CD8-positive, alpha-beta memory T cell (primary cell): Measurements from ENCODE around the gene TYK2. TPM values are rescaled to one million over a fixed set of nuclear protein-coding genes. Genes with fewer than 3 reads are reported as not detected.

Source experiments
- CTCF ChIA-PET: fragments of 350-600 bp; sonication (Branson Sonifier 250); formaldehyde crosslinking; loops from one replicate; lab custom pipeline; 2021; ENCODE audit warnings: antibody characterized with exemption; lab: Charles Lee
- POLR2A ChIA-PET: fragments of 350-600 bp; sonication (Branson Sonifier 250); formaldehyde crosslinking; loops from one replicate; lab custom pipeline; 2021; ENCODE audit warnings: antibody characterized with exemption; lab: Charles Lee
- DNase-seq, 5 donors: peaks; one replicate each; pipeline versions ENCODE4 v3.0.0 to v3.0.0-alpha.2; 2020 to 2022; ENCODE audit warnings: mixed read lengths in 1 of 5
- H3K27ac ChIP-seq: one replicate; pipeline ENCODE4 v1.7.0; 2013; ENCODE audit warnings: low read depth, mild to moderate bottlenecking, low read length, moderate library complexity
- H3K27me3 ChIP-seq: 2 replicates; pipeline ENCODE4 v1.7.0; 2013; ENCODE audit warnings: low read length, mild to moderate bottlenecking; ENCODE audit not compliant: insufficient read depth, poor library complexity, severe bottlenecking
- H3K36me3 ChIP-seq: 2 replicates; pipeline ENCODE4 v1.7.0; 2013; ENCODE audit warnings: mild to moderate bottlenecking, low read length, moderate library complexity; ENCODE audit not compliant: insufficient read depth
- H3K4me1 ChIP-seq: 2 replicates; pipeline ENCODE4 v1.7.0; 2013; ENCODE audit warnings: mild to moderate bottlenecking, low read length, moderate library complexity; ENCODE audit not compliant: insufficient read depth
- H3K4me3 ChIP-seq: 2 replicates; pipeline ENCODE4 v1.7.0; 2013; ENCODE audit warnings: mild to moderate bottlenecking, low read length
- H3K9me3 ChIP-seq: 2 replicates; pipeline ENCODE4 v1.7.0; 2013; ENCODE audit warnings: mild to moderate bottlenecking, low read length
- H3K27ac Mint-ChIP-seq, 8 donors: one replicate each; pipeline ENCODE4 v1.8.0; 2020 to 2021; ENCODE audit warnings: mixed read lengths in 8 of 8, mild to moderate bottlenecking in 6 of 8, inconsistent platforms in 3 of 8, moderate library complexity in 3 of 8
- H3K27me3 Mint-ChIP-seq, 2 donors: one replicate each; pipeline ENCODE4 v1.8.0; 2020 to 2021; ENCODE audit warnings: mixed read lengths in 2 of 2, mild to moderate bottlenecking in 1 of 2, moderate library complexity in 1 of 2
- H3K36me3 Mint-ChIP-seq, 3 donors: one replicate each; pipeline ENCODE4 v1.8.0; 2020 to 2021; ENCODE audit warnings: mixed read lengths in 3 of 3, inconsistent platforms in 1 of 3, mild to moderate bottlenecking in 1 of 3
- H3K4me1 Mint-ChIP-seq, 3 donors: one replicate each; pipeline ENCODE4 v1.8.0; 2020 to 2021; ENCODE audit warnings: mixed read lengths in 3 of 3, inconsistent platforms in 1 of 3, mild to moderate bottlenecking in 1 of 3
- H3K4me3 Mint-ChIP-seq, 7 donors: one replicate each; pipeline ENCODE4 v1.8.0; 2020 to 2021; ENCODE audit warnings: mixed read lengths in 7 of 7, mild to moderate bottlenecking in 6 of 7, moderate library complexity in 4 of 7, inconsistent platforms in 2 of 7
- H3K9me3 Mint-ChIP-seq, 5 donors: one replicate each; pipeline ENCODE4 v1.8.0; 2020 to 2022; ENCODE audit warnings: mixed read lengths in 5 of 5, mild to moderate bottlenecking in 3 of 5, moderate library complexity in 2 of 5, inconsistent platforms in 1 of 5
- polyA plus RNA-seq: library from polyadenylated mRNA; unstranded; fragments of 300-500 nt; fragmentation: Illumina TruSeq; gene quantifications from one replicate; pipeline ENCODE4 v1.2.3, GENCODE V29; 2021
- total RNA-seq, 2 experiments: library from RNA; stranded (reverse); gene quantifications; one replicate each; pipeline ENCODE4 v1.2.3, GENCODE V29; 2021

TYK2 gene
- total and polyA plus RNA-seq, 3 experiments from 2014 or later = 74.4 to 212 (median 210) TPM

DNA sequence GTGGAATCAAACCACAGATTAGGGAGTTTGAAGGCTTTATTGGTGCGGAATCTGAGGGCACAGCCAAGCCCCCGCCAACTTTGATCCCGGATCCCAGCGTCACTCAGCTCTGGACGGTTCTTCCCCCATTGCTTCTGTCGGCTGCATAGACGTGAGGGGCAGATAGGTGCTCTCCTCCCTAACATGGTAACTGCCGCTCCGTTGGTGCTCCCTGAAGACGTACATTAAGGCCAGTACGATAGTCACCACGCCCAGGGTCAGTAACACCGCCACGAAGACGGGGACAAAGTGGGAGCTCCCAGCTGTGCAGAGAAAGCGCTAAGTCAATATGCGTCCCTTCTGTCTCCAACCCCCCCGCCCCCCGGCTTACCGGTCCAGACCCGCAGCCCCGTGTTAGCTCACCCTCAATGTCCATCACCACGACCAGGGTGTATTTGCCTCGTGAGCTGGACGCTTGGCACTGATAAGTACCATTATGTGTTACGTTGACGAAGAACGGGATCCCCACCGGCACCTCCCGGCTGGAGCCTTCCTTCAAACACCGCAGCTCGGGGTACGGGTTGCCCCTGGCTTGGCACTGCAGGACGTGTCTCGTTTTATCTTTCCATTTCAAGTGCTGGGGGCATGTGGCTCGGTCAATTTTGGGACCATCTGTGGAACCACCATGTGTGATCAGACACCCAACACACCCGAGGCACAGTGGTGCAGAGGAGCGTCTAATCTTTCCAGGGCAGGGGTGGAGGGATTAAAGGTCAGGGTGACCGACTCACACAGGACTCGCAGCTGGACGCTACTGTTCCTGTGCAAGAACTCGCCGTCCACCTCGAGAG, 46.4 kb downstream of the TYK2 start:
- CTCF ChIA-PET = interaction anchor here (0.5 to 2.7 kb wide), 10 partner anchors 16 to 82 kb away, joined by 3 to 7 read pairs (median 4); partner anchors contain the start of gene ICAM1
- no peaks in the 10 kb centered on the region for H3K9me3 Mint-ChIP-seq
- Histone ChIP-seq H3K27me3 (no peaks in the 10 kb centered on the region), H3K4me3 (peak overlapping the region; percentile 93), H3K4me1 (peaks cover 34% of the 10 kb centered on the region), H3K9me3 (no peaks in the 10 kb centered on the region), H3K27ac (peak overlapping the region; percentile 84), H3K36me3 (peaks cover 21% of the 10 kb centered on the region)
- H3K4me3 Mint-ChIP-seq = peak overlapping the region; percentile 90 to 99 (median 96)
- peaks cover 0 to 50% (median 3%) of the 10 kb centered on the region in 3 donors for H3K36me3 Mint-ChIP-seq
- POLR2A ChIA-PET = interaction anchor here (0.5 to 2.0 kb wide), 6 partner anchors 44 to 235 kb away, joined by 3 to 12 read pairs (median 6); partner anchors contain the start of genes ICAM1, ICAM5 and TYK2
- H3K27me3 Mint-ChIP-seq = no peaks in the 10 kb centered on the region
- H3K27ac Mint-ChIP-seq = peak overlapping the region; percentile 90 to 98 (median 95)
- H3K4me1 Mint-ChIP-seq = peaks cover 27 to 55% (median 34%) of the 10 kb centered on the region in 3 donors
- DNase-seq = no peak

DNA sequence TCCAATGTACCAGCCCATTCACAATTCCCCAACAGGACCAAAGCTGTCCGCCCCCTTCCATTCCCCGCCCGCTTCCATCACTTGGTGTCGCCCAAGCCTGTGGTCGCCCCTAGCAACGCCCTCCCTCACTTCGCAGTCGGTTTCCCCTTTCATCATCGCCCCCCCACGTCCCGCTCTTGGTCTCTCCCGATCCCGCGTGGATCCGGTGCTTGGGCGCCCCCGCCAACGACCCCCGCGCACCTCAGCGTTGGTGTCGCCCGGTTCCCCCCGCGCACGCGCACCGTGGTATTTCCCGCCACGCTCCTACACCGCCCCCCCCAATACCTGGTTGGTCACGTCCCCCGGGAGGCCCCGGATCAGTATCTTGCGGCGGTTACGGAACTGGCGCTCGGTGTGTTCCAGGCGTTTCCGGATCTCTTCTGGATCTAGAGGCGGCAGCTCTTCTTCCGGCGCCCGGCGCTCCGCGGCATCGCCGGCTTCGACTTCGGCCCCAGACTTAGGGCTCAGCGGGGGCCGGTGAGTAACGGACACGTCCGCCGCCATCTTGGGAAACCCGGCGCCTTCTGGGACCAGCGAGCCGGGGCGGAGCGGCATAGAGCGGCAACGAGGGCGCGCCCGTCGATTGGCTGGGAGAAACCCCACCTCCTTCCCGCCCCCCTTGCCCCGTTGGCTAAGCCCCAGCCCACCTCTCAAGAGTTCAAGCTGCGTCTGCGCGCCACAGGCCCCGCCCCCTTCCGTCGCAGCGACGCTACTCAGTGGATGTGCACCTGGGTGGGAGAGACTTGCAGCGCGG, 47.2 kb downstream of the TYK2 start, which contains the start of gene RAVER1:
RAVER1 (minus strand) TSS at position 565 of the 793 bp plus-strand sequence; CDS start at position 543, 22 bp downstream.
- Histone ChIP-seq H3K36me3 (peaks cover 28% of the 10 kb centered on the region), H3K9me3 (no peaks in the 10 kb centered on the region), H3K27ac (peak within 1 kb of the TSS; percentile 84), H3K4me1 (peaks cover 26% of the 10 kb centered on the region), H3K4me3 (peak within 1 kb of the TSS; percentile 93), H3K27me3 (no peaks in the 10 kb centered on the region)
- DNase-seq = peak; percentile 96 to 99 (median 98)
- Mint-ChIP-seq H3K27ac (peak within 1 kb of the TSS; percentile 90 to 98 (median 95)), H3K4me1 (peaks cover 19 to 47% (median 26%) of the 10 kb centered on the region in 3 donors), H3K27me3 (no peaks in the 10 kb centered on the region), H3K9me3 (no peaks in the 10 kb centered on the region), H3K4me3 (peak within 1 kb of the TSS; percentile 90 to 99 (median 96)), H3K36me3 (peaks cover 0 to 51% (median 3%) of the 10 kb centered on the region in 3 donors)
- CTCF ChIA-PET = interaction anchor here (0.5 to 2.7 kb wide), 11 partner anchors 16 to 145 kb away, joined by 3 to 7 read pairs (median 3); partner anchors contain the start of gene ICAM1
- POLR2A ChIA-PET = interaction anchor here (0.5 to 2.0 kb wide), 7 partner anchors 14 to 235 kb away, joined by 3 to 12 read pairs (median 5); partner anchors contain the start of genes ICAM1, ICAM5 and TYK2

DNA sequence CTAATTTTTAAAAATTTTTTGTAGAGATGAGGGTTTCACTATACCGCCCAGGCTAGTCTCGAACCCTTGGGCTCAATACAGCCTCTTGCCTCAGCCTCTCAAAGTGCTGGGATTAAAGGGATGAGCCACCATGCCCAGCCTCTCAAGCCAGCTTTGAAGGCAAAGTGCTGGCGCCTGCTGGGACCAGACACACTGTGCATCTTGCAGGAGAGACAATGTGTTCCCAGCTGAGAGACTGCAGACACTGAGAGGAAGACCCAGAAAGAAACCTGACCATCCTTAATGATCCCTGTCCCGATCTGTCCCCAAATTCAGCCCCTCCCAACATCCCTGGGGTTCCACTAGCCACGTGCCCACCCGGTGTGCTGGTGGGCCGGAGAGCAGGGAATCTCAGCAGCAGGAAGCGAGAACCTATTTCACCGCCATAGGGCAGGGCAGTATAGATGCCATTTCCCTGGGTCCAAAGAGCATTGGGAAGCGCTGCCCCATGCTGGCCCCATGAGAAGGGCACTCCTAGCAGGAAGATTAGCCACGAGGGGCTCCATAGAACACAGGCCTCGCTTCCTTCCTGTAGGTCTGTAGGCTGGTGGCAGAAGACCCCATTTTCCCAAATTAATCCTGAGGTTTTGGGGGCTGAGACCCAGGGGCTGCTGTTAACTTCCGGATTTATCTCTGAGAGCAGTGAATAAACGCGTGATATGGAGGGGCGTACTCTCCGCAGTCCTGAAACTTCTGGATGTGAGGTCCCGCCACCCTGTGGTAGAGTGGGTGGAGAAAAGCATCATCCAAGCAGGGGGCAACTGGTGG, 48.0 kb downstream of the TYK2 start:
- Mint-ChIP-seq H3K4me1 (peaks cover 18 to 46% (median 25%) of the 10 kb centered on the region in 3 donors), H3K9me3 (no peaks in the 10 kb centered on the region), H3K27me3 (no peaks in the 10 kb centered on the region), H3K36me3 (peaks cover 0 to 59% (median 3%) of the 10 kb centered on the region in 3 donors), H3K4me3 (peak overlapping the region; percentile 90 to 99 (median 96)), H3K27ac (peak overlapping the region; percentile 90 to 98 (median 95))
- CTCF ChIA-PET = interaction anchor here (0.7 to 2.7 kb wide), 6 partner anchors 40 to 146 kb away, joined by 3 to 7 read pairs (median 4); partner anchors contain the start of gene ICAM1
- no peaks in the 10 kb centered on the region for H3K9me3 ChIP-seq
- H3K4me1 ChIP-seq = peaks cover 25% of the 10 kb centered on the region
- POLR2A ChIA-PET = interaction anchor here (0.8 to 2.0 kb wide), 3 partner anchors 14 to 62 kb away, joined by 4 to 9 read pairs (median 5); partner anchors contain the start of genes ICAM1 and ICAM5
- H3K27ac ChIP-seq = peak overlapping the region; percentile 84
- peaks cover 36% of the 10 kb centered on the region for H3K36me3 ChIP-seq
- DNase-seq = no peak
- H3K27me3 ChIP-seq = no peaks in the 10 kb centered on the region
- H3K4me3 ChIP-seq = peak overlapping the region; percentile 93

DNA sequence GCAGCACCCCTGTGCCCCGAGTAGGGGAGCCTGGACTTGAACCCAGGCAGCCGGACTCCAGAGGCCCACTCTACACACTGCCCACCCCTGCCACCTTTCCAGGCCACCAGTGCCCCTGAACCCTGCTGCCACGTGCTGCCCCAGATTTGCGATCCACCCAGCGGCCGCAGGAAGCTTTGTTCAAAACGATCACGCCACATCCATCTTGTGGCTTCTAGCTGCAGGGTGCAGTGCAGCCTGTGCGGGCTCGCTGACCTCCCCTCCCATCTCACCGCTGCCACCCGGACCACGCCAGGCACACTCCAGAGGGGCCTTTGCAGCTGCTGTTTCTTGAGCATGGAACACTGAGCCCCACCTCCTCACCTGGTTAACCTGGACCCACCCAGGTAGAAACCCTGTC, 50.8 kb downstream of the TYK2 start:
- Mint-ChIP-seq H3K36me3 (peaks cover 0 to 63% (median 3%) of the 10 kb centered on the region in 3 donors), H3K4me1 (peaks cover 15 to 36% (median 25%) of the 10 kb centered on the region in 3 donors), H3K27me3 (no peaks in the 10 kb centered on the region), H3K27ac (peak overlapping the region in 1 of 8 donors; percentile 33), H3K4me3 (no peak overlapping the region), H3K9me3 (no peaks in the 10 kb centered on the region)
- ChIA-PET CTCF (interaction anchor here (1.1 kb wide), 1 partner anchor 59 kb away, joined by 4 read pairs; no protein-coding TSS in a partner anchor), POLR2A (interaction anchor here (0.6 kb wide), 1 partner anchor 40 kb away, joined by 4 read pairs; no protein-coding TSS in a partner anchor)
- Histone ChIP-seq H3K4me3 (no peak overlapping the region), H3K27ac (no peak overlapping the region), H3K36me3 (peaks cover 44% of the 10 kb centered on the region), H3K9me3 (no peaks in the 10 kb centered on the region), H3K27me3 (no peaks in the 10 kb centered on the region), H3K4me1 (peaks cover 24% of the 10 kb centered on the region)
- DNase-seq = no peak

DNA sequence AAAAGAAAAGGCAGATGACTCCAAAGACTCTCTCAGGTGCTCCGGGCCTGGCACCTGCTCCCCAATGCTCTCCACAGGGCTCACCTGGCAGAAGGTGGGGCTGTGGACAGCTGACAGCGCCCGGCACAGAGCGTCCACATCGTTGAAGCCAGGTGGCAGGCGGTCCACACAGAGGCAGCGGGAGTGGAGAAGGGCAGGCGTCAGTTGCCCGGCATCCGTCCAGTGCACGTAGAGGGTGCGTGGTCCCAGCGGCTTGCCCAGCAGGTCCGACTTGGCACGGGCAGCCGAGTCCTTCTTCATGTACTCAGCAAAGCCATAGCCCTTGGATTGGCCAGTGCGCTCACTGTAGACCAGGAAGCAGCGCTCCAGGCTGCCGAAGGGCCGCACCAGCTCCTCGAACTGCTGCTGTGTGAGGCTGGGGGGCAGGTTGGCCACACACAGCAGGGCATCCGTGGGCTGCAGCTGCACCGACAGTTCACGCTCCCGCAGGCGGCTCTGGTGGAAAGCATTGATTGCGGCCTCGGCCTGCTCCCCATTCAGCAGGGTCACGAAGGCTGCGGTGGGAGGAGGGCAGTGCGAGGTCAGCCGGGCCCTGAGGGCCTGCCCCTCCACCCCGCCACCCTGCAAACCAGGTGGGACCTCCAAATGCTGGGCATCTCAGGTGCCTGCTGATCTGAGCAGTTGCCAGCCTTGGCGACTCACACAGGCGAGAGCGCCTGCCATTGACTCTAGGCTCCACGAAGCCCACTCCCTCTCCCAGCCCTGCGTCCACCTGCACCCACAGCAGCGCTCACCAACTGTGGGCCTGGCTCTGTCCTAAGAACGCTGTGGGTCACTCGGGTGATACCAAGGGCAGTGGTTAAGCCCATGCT, 51.6 kb downstream of the TYK2 start:
- Histone ChIP-seq H3K4me3 (no peak overlapping the region), H3K9me3 (no peaks in the 10 kb centered on the region), H3K27ac (no peak overlapping the region), H3K27me3 (no peaks in the 10 kb centered on the region), H3K36me3 (peaks cover 44% of the 10 kb centered on the region), H3K4me1 (peaks cover 16% of the 10 kb centered on the region)
- Mint-ChIP-seq H3K27me3 (no peaks in the 10 kb centered on the region), H3K27ac (peak overlapping the region in 1 of 8 donors; percentile 6), H3K4me3 (no peak overlapping the region), H3K4me1 (peaks cover 14 to 30% (median 20%) of the 10 kb centered on the region in 3 donors), H3K9me3 (no peaks in the 10 kb centered on the region), H3K36me3 (peaks cover 0 to 67% (median 3%) of the 10 kb centered on the region in 3 donors)
- CTCF ChIA-PET = no interaction called here
- DNase-seq = no peak
- POLR2A ChIA-PET = no interaction called here

DNA sequence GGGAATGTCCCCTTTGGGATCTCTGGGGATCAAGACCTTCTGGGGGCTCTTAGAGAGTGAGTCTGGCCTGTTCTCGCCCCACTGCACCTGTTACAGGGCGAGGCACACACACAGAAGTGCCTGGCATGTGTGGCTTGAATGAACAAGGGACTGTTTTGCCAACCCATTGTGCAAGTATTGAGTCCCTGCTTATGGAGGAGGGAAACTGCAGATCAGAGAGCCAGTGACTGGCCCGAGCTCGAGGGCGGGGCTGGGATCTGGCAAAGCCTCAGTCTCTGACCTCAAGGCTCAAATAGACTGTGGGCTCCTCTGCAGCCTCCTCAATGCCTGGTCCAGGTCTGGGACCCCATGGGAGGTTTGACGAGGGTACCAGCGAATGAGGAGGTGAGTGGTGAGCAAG, 52.6 kb downstream of the TYK2 start:
- Mint-ChIP-seq H3K9me3 (no peaks in the 10 kb centered on the region), H3K27me3 (no peaks in the 10 kb centered on the region), H3K4me1 (peaks cover 9 to 20% (median 14%) of the 10 kb centered on the region in 3 donors), H3K27ac (no peak overlapping the region), H3K4me3 (no peak overlapping the region), H3K36me3 (peaks cover 0 to 61% (median 1%) of the 10 kb centered on the region in 3 donors)
- H3K36me3 ChIP-seq = peaks cover 44% of the 10 kb centered on the region
- H3K27me3 ChIP-seq = no peaks in the 10 kb centered on the region
- POLR2A ChIA-PET = no interaction called here
- no peak overlapping the region for H3K4me3 ChIP-seq
- H3K9me3 ChIP-seq = no peaks in the 10 kb centered on the region
- peaks cover 13% of the 10 kb centered on the region for H3K4me1 ChIP-seq
- CTCF ChIA-PET = no interaction called here
- no peak for DNase-seq
- H3K27ac ChIP-seq = no peak overlapping the region
